B cell (primary cell): ENCODE measurements around the gene INSIG2. TPM values are rescaled to one million over a fixed set of nuclear protein-coding genes. Genes with fewer than 3 reads are reported as not detected.

Experiments
- ATAC-seq: fragments of 200-7000 bp; cut with Tn5 transposase; one replicate; pipeline ENCODE4 v1.10.0; 2021; ENCODE audit warnings: low read depth, mild to moderate bottlenecking, moderate number of reproducible peaks, moderate library complexity
- CTCF ChIA-PET: fragments of 350-600 bp; sonication (Branson Sonifier 250); formaldehyde crosslinking; loops from one replicate; lab custom pipeline; 2021; ENCODE audit warnings: antibody characterized with exemption, inconsistent platforms; lab: Charles Lee
- POLR2A ChIA-PET: fragments of 350-600 bp; sonication (Branson Sonifier 250); formaldehyde crosslinking; loops from one replicate; lab custom pipeline; 2021; ENCODE audit warnings: antibody characterized with exemption; lab: Charles Lee
- DNase-seq: peaks from one replicate; pipeline ENCODE4 v3.0.0; 2013
- H2AFZ ChIP-seq: 2 replicates; pipeline ENCODE4 v1.6.1; 2012; ENCODE audit warnings: mild to moderate bottlenecking, low read depth, low read length; ENCODE audit not compliant: insufficient read depth, poor library complexity, severe bottlenecking
- H3K27ac ChIP-seq, 2 donors: 1 replicate in 1 of 2; 2 replicates in 1 of 2; pipeline ENCODE4 v1.5.1; 2012 to 2013; ENCODE audit warnings: low read length in 2 of 2, mild to moderate bottlenecking in 2 of 2, moderate library complexity in 1 of 2
- H3K27me3 ChIP-seq, 4 experiments: fragments of 200-600 bp in 1 of 4; sonication (generic) in 1 of 4; replicated peaks in 1 of 4; 1 replicate in 2 of 4; 2 replicates in 2 of 4; pipeline versions ENCODE4 v1.6.1 to v1.7.0; 2013 to 2016; ENCODE audit warnings: low read length in 3 of 4, mild to moderate bottlenecking in 2 of 4, mixed read lengths in 1 of 4, moderate library complexity in 1 of 4; ENCODE audit not compliant: insufficient read depth in 4 of 4, control insufficient read depth in 3 of 4; ENCODE audit errors: control extremely low read depth in 1 of 4
- H3K36me3 ChIP-seq, 2 experiments: replicated peaks in 1 of 2; 1 replicate in 1 of 2; 2 replicates in 1 of 2; pipeline versions ENCODE4 v1.6.1 to v1.7.1; 2013; ENCODE audit warnings: low read length in 1 of 2; ENCODE audit not compliant: insufficient read depth in 2 of 2, control insufficient read depth in 1 of 2; ENCODE audit errors: control extremely low read depth in 1 of 2, extremely low read depth in 1 of 2
- H3K4me1 ChIP-seq, 2 donors: fragments of 200-600 bp in 1 of 2; sonication (generic) in 1 of 2; 1 replicate in 1 of 2; 2 replicates in 1 of 2; pipeline versions ENCODE4 v1.5.1 to v1.6.1; 2013 to 2017; ENCODE audit warnings: low read length in 2 of 2; ENCODE audit not compliant: control insufficient read depth in 2 of 2, insufficient read depth in 2 of 2
- H3K4me2 ChIP-seq: replicated peaks from 2 replicates; pipeline ENCODE3; 2012; ENCODE audit warnings: mild to moderate bottlenecking, low read depth, low read length; ENCODE audit not compliant: poor library complexity, severe bottlenecking
- H3K4me3 ChIP-seq, 5 experiments: fragments of 200-600 bp in 1 of 5; sonication (generic) in 1 of 5; 1 replicate in 3 of 5; 2 replicates in 2 of 5; pipeline versions ENCODE4 v1.5.1 to v1.7.0; 2011 to 2016; ENCODE audit warnings: low read length in 4 of 5, mild to moderate bottlenecking in 4 of 5, low read depth in 2 of 5, control low read depth in 1 of 5, moderate library complexity in 1 of 5; ENCODE audit not compliant: insufficient read depth in 1 of 5; ENCODE audit errors: control extremely low read depth in 1 of 5, extremely low read depth in 1 of 5
- H3K79me2 ChIP-seq: fragments of 200-600 bp; sonication (generic); one replicate; pipeline ENCODE4 v1.6.0; 2016; ENCODE audit warnings: low read length; ENCODE audit not compliant: control insufficient read depth, insufficient read depth
- H3K9ac ChIP-seq: fragments of 200-600 bp; sonication (generic); 2 replicates; pipeline ENCODE4 v1.6.1; 2017; ENCODE audit warnings: mild to moderate bottlenecking, low read length, moderate library complexity
- H3K9me3 ChIP-seq, 3 donors: one replicate each; pipeline versions ENCODE4 v1.6.1 to v1.7.1; 2013; ENCODE audit warnings: low read length in 2 of 3; ENCODE audit not compliant: control insufficient read depth in 2 of 3, insufficient read depth in 1 of 3; ENCODE audit errors: control extremely low read depth in 1 of 3
- H4K20me1 ChIP-seq: 2 replicates; pipeline ENCODE4 v1.6.0; 2012; ENCODE audit warnings: mild to moderate bottlenecking, low read length; ENCODE audit not compliant: insufficient read depth, control insufficient read depth, poor library complexity, severe bottlenecking
- H3K27ac Mint-ChIP-seq: one replicate; pipeline ENCODE4 v1.8.0; 2021; ENCODE audit warnings: mixed read lengths
- H3K27me3 Mint-ChIP-seq: one replicate; pipeline ENCODE4 v1.8.0; 2021; ENCODE audit warnings: mixed read lengths
- H3K4me1 Mint-ChIP-seq: one replicate; pipeline ENCODE4 v1.8.0; 2021; ENCODE audit warnings: mixed read lengths
- H3K4me3 Mint-ChIP-seq: one replicate; pipeline ENCODE4 v1.8.0; 2021; ENCODE audit warnings: mixed read lengths
- H3K9me3 Mint-ChIP-seq: one replicate; pipeline ENCODE4 v1.8.0; 2022; ENCODE audit warnings: mixed read lengths; ENCODE audit not compliant: insufficient read depth
- CTCF ChIP-seq: fragments of 200-600 bp; IDR thresholded peaks from one replicate; pipeline ENCODE4 v1.8.0; 2022; ENCODE audit warnings: antibody characterized with exemption, mild to moderate bottlenecking
- EZH2 ChIP-seq: IDR thresholded peaks from 2 replicates; pipeline ENCODE4 v1.6.1; 2012; ENCODE audit warnings: borderline replicate concordance, low read depth, mild to moderate bottlenecking, moderate library complexity, low read length; ENCODE audit not compliant: insufficient read depth, poor library complexity, severe bottlenecking
- WGBS: methylation state at CpG from one replicate; pipeline ENCODE4 v1.1.5; 2013; ENCODE audit warnings: missing lambda C conversion rate; ENCODE audit not compliant: insufficient coverage; 5-methylcytosine and 5-hydroxymethylcytosine counted together
- intact Hi-C: fragments of 100-400 bp; cut with micrococcal nuclease; formaldehyde crosslinking; loops from one replicate; pipeline ENCODE4 v1.10.0; 2022
- polyA plus RNA-seq: library from polyadenylated mRNA; depleted of rRNA; stranded (reverse); fragments of >200 nt; gene quantifications from 2 replicates; pipeline ENCODE4 v1.2.3, GENCODE V29; 2012
- total RNA-seq, 2 donors: library from RNA; stranded (reverse); fragments of 120-200 nt in 1 of 2; gene quantifications; 1 replicate in 1 of 2; 2 replicates in 1 of 2; pipeline versions ENCODE4 v1.2.3 to v1.2.4, GENCODE V29; 2013 to 2022

The INSIG2 gene
- total and polyA plus RNA-seq, 2 donors (not counting 1 experiment from before 2014, with no cell fraction given): 14.2 to 29.5 TPM

GRCh38 chr2:118062669-118063068 is 25.6 kb upstream of the INSIG2 start:
- no peaks in the 10 kb centered on the region for H3K79me2 ChIP-seq
- H3K4me1 ChIP-seq: peaks cover 22 to 31% of the 10 kb centered on the region in 2 donors
- Mint-ChIP-seq H3K27me3 (peaks cover 13% of the 10 kb centered on the region), H3K4me3 (no peak overlapping the region), H3K27ac (no peak overlapping the region), H3K4me1 (peaks cover 30% of the 10 kb centered on the region), H3K9me3 (no peaks in the 10 kb centered on the region)
- H3K9me3 ChIP-seq: peaks cover 0 to under 1% (median 0%) of the 10 kb centered on the region in 3 donors
- 100% methylated on average over 1 of the region's 2 CpGs for WGBS
- ChIA-PET POLR2A (interaction anchor here (0.8 kb wide), 1 partner anchor 26 kb away, joined by 3 read pairs; the partner anchor contains the start of gene INSIG2), CTCF (interaction anchor here (0.6 to 24.7 kb wide), 8 partner anchors 16 to 167 kb away, joined by 3 to 784 read pairs (median 17); partner anchors contain the start of gene INSIG2)
- TF ChIP-seq EZH2 (no peak), CTCF (no peak)
- no peaks in the 10 kb centered on the region for H4K20me1 ChIP-seq
- H3K4me3 ChIP-seq: no peak overlapping the region
- intact Hi-C loops: no loop called here
- DNase-seq: no peak
- no peak for ATAC-seq
- H3K36me3 ChIP-seq: no peaks in the 10 kb centered on the region
- no peak overlapping the region for H3K27ac ChIP-seq
- no peak overlapping the region for H3K4me2 ChIP-seq
- H3K9ac ChIP-seq: no peak overlapping the region
- H3K27me3 ChIP-seq: peaks cover 0 to 5% (median 0%) of the 10 kb centered on the region in 4 experiments
- no peak overlapping the region for H2AFZ ChIP-seq

GRCh38 chr2:118065015-118065706 is 23.1 kb upstream of the INSIG2 start:
- H3K9ac ChIP-seq: no peak overlapping the region
- H3K9me3 ChIP-seq: peaks cover 0 to 1% (median 0%) of the 10 kb centered on the region in 3 donors
- no peak overlapping the region for H3K27ac ChIP-seq
- no peaks in the 10 kb centered on the region for H3K36me3 ChIP-seq
- ChIA-PET POLR2A (no interaction called here), CTCF (interaction anchor here (1.0 to 24.7 kb wide), 3 partner anchors 20 to 50 kb away, joined by 3 to 784 read pairs (median 85); no protein-coding TSS in a partner anchor)
- WGBS: 100% methylated on average over 1 of the region's 5 CpGs
- H2AFZ ChIP-seq: no peak overlapping the region
- no peak for DNase-seq
- Mint-ChIP-seq H3K4me1 (peaks cover 12% of the 10 kb centered on the region), H3K4me3 (no peak overlapping the region), H3K27me3 (peaks cover 21% of the 10 kb centered on the region), H3K27ac (no peak overlapping the region), H3K9me3 (no peaks in the 10 kb centered on the region)
- no peak for TF ChIP-seq EZH2
- no peak for TF ChIP-seq CTCF
- H3K27me3 ChIP-seq: peaks cover 0 to 5% (median 0%) of the 10 kb centered on the region in 4 experiments
- ATAC-seq: no peak
- no peak overlapping the region for H3K4me3 ChIP-seq
- no peaks in the 10 kb centered on the region for H4K20me1 ChIP-seq
- H3K79me2 ChIP-seq: no peaks in the 10 kb centered on the region
- intact Hi-C loops: no loop called here
- H3K4me2 ChIP-seq: no peak overlapping the region
- H3K4me1 ChIP-seq: peaks cover 12 to 15% of the 10 kb centered on the region in 2 donors
